ENCODE data around the gene NRXN3. TPM values are rescaled to one million over a fixed set of nuclear protein-coding genes. Genes with fewer than 3 reads are reported as not detected.

The NRXN3 gene
- total RNA-seq, 1 experiment from 2014 or later = 1.1 TPM

- ChIA-PET POLR2A (ENCODE audit: unreplicated experiment) (no interaction called here), CTCF (no interaction called here)
- Histone ChIP-seq H3K4me3 (ENCODE audit: low read length) (no peak overlapping the region), H3K9me2 (replicated peaks; ENCODE audit: low read length) (no peaks in the 10 kb centered on the region), H3K27ac (ENCODE audit: low read length) (no peak overlapping the region), H2AFZ (ENCODE audit: low read length) (no peak overlapping the region), H3K4me1 (ENCODE audit: insufficient read depth, low read length) (no peaks in the 10 kb centered on the region), H3K79me2 (ENCODE audit: low read length) (no peaks in the 10 kb centered on the region), H3K9me3 (ENCODE audit: low read length) (no peaks in the 10 kb centered on the region), H4K20me1 (ENCODE audit: low read length) (no peaks in the 10 kb centered on the region), H3K4me2 (ENCODE audit: low read length) (no peak overlapping the region), H3K27me3 (ENCODE audit: low read length) (no peaks in the 10 kb centered on the region), H3K9ac (ENCODE audit: low read length) (no peak overlapping the region), H3K36me3 (ENCODE audit: low read depth, low read length) (no peaks in the 10 kb centered on the region), H3F3A (ENCODE audit: low read length, unreplicated experiment) (no peaks in the 10 kb centered on the region)
- TF ChIP-seq EZH2 (IDR thresholded peaks at IDR 0.05; ENCODE audit: low read length, unreplicated experiment) (no peak), EZH2phosphoT487 (IDR thresholded peaks at IDR 0.05; ENCODE audit: borderline replicate concordance, low read length) (no peak)
- TF ChIP-seq, protein P1, sequence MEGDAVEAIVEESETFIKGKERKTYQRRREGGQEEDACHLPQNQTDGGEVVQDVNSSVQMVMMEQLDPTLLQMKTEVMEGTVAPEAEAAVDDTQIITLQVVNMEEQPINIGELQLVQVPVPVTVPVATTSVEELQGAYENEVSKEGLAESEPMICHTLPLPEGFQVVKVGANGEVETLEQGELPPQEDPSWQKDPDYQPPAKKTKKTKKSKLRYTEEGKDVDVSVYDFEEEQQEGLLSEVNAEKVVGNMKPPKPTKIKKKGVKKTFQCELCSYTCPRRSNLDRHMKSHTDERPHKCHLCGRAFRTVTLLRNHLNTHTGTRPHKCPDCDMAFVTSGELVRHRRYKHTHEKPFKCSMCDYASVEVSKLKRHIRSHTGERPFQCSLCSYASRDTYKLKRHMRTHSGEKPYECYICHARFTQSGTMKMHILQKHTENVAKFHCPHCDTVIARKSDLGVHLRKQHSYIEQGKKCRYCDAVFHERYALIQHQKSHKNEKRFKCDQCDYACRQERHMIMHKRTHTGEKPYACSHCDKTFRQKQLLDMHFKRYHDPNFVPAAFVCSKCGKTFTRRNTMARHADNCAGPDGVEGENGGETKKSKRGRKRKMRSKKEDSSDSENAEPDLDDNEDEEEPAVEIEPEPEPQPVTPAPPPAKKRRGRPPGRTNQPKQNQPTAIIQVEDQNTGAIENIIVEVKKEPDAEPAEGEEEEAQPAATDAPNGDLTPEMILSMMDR (conservative IDR thresholded peaks at IDR 0.05; ENCODE audit: low read depth, low read length) = no peak
- DNase-seq (no peak), ATAC-seq (no peak)
- intact Hi-C loops (cut with micrococcal nuclease) = no loop called here
- no TSS peak for BruUV-seq (replicated peaks)
Measured at GRCh38 chr14:79134361-79134760, 964.2 kb downstream of the NRXN3 start.

GRCh38 chr14:79136071-79137044 lies 966.2 kb downstream of the NRXN3 start:
- Histone ChIP-seq H3K79me2 (ENCODE audit: low read length) (no peaks in the 10 kb centered on the region), H3K27ac (ENCODE audit: low read length) (no peak overlapping the region), H2AFZ (ENCODE audit: low read length) (no peak overlapping the region), H3K9me2 (replicated peaks; ENCODE audit: low read length) (no peaks in the 10 kb centered on the region), H3K4me1 (ENCODE audit: insufficient read depth, low read length) (no peaks in the 10 kb centered on the region), H3K4me2 (ENCODE audit: low read length) (no peak overlapping the region), H3K4me3 (ENCODE audit: low read length) (no peak overlapping the region), H3K27me3 (ENCODE audit: low read length) (no peaks in the 10 kb centered on the region), H3K9me3 (ENCODE audit: low read length) (no peaks in the 10 kb centered on the region), H3F3A (ENCODE audit: low read length, unreplicated experiment) (no peaks in the 10 kb centered on the region), H4K20me1 (ENCODE audit: low read length) (no peaks in the 10 kb centered on the region), H3K36me3 (ENCODE audit: low read depth, low read length) (no peaks in the 10 kb centered on the region), H3K9ac (ENCODE audit: low read length) (no peak overlapping the region)
- TF ChIP-seq, protein P1 (conservative IDR thresholded peaks at IDR 0.05; ENCODE audit: low read depth, low read length) = no peak
- no peak for TF ChIP-seq EZH2 (IDR thresholded peaks at IDR 0.05; ENCODE audit: low read length, unreplicated experiment)
- TF ChIP-seq EZH2phosphoT487 (IDR thresholded peaks at IDR 0.05; ENCODE audit: borderline replicate concordance, low read length) = no peak
- DNase-seq (no peak), ATAC-seq (no peak)
- no TSS peak for BruUV-seq (replicated peaks)
- intact Hi-C loops (cut with micrococcal nuclease) = no loop called here
- POLR2A ChIA-PET (ENCODE audit: unreplicated experiment) = no interaction called here
- CTCF ChIA-PET = no interaction called here

DNA sequence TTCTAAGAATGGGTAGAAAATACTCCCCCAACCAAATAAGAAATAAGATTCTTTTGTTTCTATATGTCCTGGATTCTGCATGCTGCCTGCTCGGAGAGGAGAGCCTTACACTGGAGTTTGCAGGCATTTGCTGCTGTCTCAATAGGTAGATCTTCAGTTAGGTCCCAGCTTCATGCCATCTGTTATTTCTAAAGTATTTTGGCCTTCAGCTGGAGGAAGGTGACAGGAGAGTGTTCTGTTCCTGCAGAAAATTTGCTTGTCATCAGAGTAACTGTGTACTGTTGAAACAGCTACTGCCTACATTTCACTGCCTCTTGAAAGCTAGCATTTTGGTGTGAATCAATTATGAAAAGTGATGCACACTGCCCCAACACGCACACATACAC lies 966.9 kb downstream of the NRXN3 start:
- Histone ChIP-seq H3K9me2 (replicated peaks; ENCODE audit: low read length) (no peaks in the 10 kb centered on the region), H3K4me2 (ENCODE audit: low read length) (no peak overlapping the region), H3K27ac (ENCODE audit: low read length) (no peak overlapping the region), H3K9ac (ENCODE audit: low read length) (no peak overlapping the region), H3K4me1 (ENCODE audit: insufficient read depth, low read length) (no peaks in the 10 kb centered on the region), H3K4me3 (ENCODE audit: low read length) (no peak overlapping the region), H3K27me3 (ENCODE audit: low read length) (no peaks in the 10 kb centered on the region), H3F3A (ENCODE audit: low read length, unreplicated experiment) (no peaks in the 10 kb centered on the region), H2AFZ (ENCODE audit: low read length) (no peak overlapping the region), H3K9me3 (ENCODE audit: low read length) (no peaks in the 10 kb centered on the region), H3K79me2 (ENCODE audit: low read length) (no peaks in the 10 kb centered on the region), H3K36me3 (ENCODE audit: low read depth, low read length) (no peaks in the 10 kb centered on the region), H4K20me1 (ENCODE audit: low read length) (no peaks in the 10 kb centered on the region)
- no TSS peak for BruUV-seq (replicated peaks)
- intact Hi-C loops (cut with micrococcal nuclease) = no loop called here
- DNase-seq = no peak
- CTCF ChIA-PET = no interaction called here
- TF ChIP-seq EZH2 (IDR thresholded peaks at IDR 0.05; ENCODE audit: low read length, unreplicated experiment) = no peak
- TF ChIP-seq EZH2phosphoT487 (IDR thresholded peaks at IDR 0.05; ENCODE audit: borderline replicate concordance, low read length) = no peak
- TF ChIP-seq, protein P1 (conservative IDR thresholded peaks at IDR 0.05; ENCODE audit: low read depth, low read length) = no peak
- POLR2A ChIA-PET (ENCODE audit: unreplicated experiment) = no interaction called here
- no peak for ATAC-seq
